Tibial artery (tissue), 4 donors: ENCODE results near the gene TIMP3.

ENCODE experiments used
- DNase-seq, 2 donors: peaks; one replicate each; pipeline ENCODE4 v3.0.0-alpha.2; 2019
- H3K27ac ChIP-seq, 2 donors: fragments of 200-600 bp; sonication (generic) in 1 of 2; 1 replicate in 1 of 2; 2 replicates in 1 of 2; pipeline ENCODE4 v1.5.1; 2018 to 2019; ENCODE audit warnings: mild to moderate bottlenecking in 1 of 2
- H3K27me3 ChIP-seq, 2 donors: fragments of 200-600 bp; sonication (generic) in 1 of 2; one replicate each; pipeline versions ENCODE4 v1.5.1 to v1.6.0; 2016 to 2019
- H3K36me3 ChIP-seq, 3 donors: fragments of 200-600 bp; sonication (generic) in 2 of 3; one replicate each; pipeline ENCODE4 v1.5.1; 2016 to 2019; ENCODE audit warnings: mild to moderate bottlenecking in 2 of 3
- H3K4me1 ChIP-seq, 4 donors: fragments of 200-600 bp; sonication (generic) in 2 of 4; 1 replicate in 3 of 4; 2 replicates in 1 of 4; pipeline ENCODE4 v1.5.1; 2016 to 2019
- H3K4me3 ChIP-seq, 2 donors: fragments of 200-600 bp; sonication (generic) in 1 of 2; 1 replicate in 1 of 2; 2 replicates in 1 of 2; pipeline ENCODE4 v1.5.1; 2018 to 2019; ENCODE audit warnings: mild to moderate bottlenecking in 2 of 2
- H3K9me3 ChIP-seq, 3 donors: fragments of 200-600 bp; sonication (generic) in 1 of 3; one replicate each; pipeline ENCODE4 v1.5.1; 2016 to 2019
- intact Hi-C: fragments of 100-400 bp; cut with DNase I; formaldehyde crosslinking; loops from one replicate; pipeline ENCODE4 v1.15.0; 2023; ENCODE audit warnings: low total_unique reads
- TF ChIP-seq, protein P1 (sequence below), 2 experiments: fragments of 200-600 bp in 1 of 2; fragments of 450-650 bp in 1 of 2; IDR thresholded peaks; one replicate each; pipeline ENCODE4 v1.5.1; 2017 to 2019; ENCODE audit warnings: antibody characterized with exemption in 2 of 2, mild to moderate bottlenecking in 1 of 2, moderate library complexity in 1 of 2

TIMP3 gene

DNA sequence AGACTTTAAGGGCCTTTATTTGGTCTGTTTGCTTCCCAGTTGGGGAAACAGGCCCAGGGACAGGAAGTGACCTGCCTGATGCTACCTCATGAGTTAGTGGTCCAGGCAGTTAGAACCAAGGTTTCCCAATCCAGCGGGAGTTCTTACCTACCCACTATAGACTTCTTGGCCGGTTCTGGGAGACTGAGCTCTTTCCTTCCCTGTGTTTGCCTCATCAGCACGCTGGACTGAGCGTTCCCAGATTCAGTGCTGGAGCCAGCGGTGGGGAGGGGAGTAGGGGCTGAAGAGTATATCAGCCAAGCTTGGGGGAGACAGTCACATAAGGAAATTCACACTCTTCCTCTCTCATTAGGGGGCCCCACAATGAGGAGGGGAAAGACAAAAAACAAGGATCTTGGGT, 27.1 kb downstream of the TIMP3 start:
- peak in 1 of 2 donors; percentile 64 for DNase-seq
- intact Hi-C loops, result no loop called here
- Histone ChIP-seq H3K36me3 (peaks cover 3 to 26% (median 18%) of the 10 kb centered on the region in 3 donors), H3K4me3 (no peak overlapping the region), H3K9me3 (no peaks in the 10 kb centered on the region), H3K4me1 (peaks cover 0 to 84% (median 45%) of the 10 kb centered on the region in 4 donors), H3K27ac (peak overlapping the region; percentile 19 to 47), H3K27me3 (no peaks in the 10 kb centered on the region)
- TF ChIP-seq, protein P1, sequence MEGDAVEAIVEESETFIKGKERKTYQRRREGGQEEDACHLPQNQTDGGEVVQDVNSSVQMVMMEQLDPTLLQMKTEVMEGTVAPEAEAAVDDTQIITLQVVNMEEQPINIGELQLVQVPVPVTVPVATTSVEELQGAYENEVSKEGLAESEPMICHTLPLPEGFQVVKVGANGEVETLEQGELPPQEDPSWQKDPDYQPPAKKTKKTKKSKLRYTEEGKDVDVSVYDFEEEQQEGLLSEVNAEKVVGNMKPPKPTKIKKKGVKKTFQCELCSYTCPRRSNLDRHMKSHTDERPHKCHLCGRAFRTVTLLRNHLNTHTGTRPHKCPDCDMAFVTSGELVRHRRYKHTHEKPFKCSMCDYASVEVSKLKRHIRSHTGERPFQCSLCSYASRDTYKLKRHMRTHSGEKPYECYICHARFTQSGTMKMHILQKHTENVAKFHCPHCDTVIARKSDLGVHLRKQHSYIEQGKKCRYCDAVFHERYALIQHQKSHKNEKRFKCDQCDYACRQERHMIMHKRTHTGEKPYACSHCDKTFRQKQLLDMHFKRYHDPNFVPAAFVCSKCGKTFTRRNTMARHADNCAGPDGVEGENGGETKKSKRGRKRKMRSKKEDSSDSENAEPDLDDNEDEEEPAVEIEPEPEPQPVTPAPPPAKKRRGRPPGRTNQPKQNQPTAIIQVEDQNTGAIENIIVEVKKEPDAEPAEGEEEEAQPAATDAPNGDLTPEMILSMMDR (IDR thresholded peaks at IDR 0.05), result no peak

DNA sequence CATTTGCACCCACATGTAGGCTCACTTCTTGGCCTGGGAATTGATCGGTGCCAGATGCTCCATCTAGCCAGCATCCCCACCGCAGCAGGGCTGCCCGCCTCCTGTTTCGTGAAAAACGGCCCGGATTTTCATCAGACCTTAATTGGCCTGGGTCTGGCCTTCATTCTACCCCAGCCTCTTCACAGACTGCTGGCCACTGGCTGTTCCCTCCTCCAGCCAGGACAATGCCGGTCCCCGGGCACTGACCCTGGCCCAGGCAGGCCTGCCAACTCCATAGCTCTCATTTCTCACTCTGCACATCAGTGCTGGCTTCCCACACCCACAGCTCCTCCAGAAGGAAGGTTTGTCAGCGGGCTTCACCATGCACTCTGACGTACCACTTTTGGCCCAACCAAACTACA, 27.9 kb downstream of the TIMP3 start:
- peak in 1 of 2 donors; percentile 60 for DNase-seq
- H3K27ac ChIP-seq, result peak overlapping the region in 1 of 2 donors; percentile 22
- H3K9me3 ChIP-seq, result no peaks in the 10 kb centered on the region
- H3K36me3 ChIP-seq, result peaks cover 9 to 33% (median 26%) of the 10 kb centered on the region in 3 donors
- H3K4me1 ChIP-seq, result peaks cover 0 to 80% (median 44%) of the 10 kb centered on the region in 4 donors
- intact Hi-C loops, result no loop called here
- TF ChIP-seq, protein P1 (IDR thresholded peaks at IDR 0.05), result no peak
- no peak overlapping the region for H3K4me3 ChIP-seq
- no peaks in the 10 kb centered on the region for H3K27me3 ChIP-seq

DNA sequence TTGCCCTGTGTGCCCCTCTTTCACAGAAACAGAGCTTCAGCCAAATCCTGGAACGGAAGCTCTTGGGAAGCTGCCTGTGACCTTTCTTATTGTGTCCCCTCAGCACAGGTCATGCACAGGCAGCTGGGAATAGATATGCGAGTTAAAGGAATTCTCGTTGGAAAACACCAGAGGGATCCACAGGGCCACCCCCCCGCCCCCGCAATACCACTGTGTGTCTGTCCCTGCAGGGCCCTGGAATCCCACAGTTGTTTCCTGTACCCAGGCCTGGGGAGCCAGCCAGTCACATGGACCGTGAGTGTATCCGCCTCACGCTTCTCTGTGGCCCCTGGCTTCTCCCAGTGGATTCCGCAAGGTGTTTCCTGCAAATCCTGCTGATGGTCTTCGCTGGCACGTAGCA, 29.0 kb downstream of the TIMP3 start:
- H3K27ac ChIP-seq, result peak overlapping the region in 1 of 2 donors; percentile 29

DNA sequence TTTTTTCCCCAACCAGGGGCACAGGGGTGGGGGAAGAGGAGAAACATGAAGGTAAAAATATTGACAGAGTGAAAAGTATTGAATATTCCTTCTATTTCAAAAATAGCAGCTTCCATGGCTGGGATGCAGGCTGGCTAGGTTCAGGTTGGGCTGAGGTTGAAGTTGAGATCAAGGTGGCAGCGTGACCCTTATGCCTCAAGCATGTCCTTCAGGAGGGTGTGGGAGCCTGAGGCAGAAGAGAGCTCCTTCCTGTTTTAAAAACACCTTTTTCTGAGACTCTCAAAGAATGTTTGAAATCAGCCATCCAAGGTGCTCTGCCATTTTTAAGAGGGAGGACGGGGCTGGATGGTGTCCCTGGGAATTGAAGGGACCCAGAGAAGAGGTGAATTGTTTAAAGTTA, 29.5 kb downstream of the TIMP3 start:
- H3K27me3 ChIP-seq, result no peaks in the 10 kb centered on the region
- TF ChIP-seq, protein P1 (IDR thresholded peaks at IDR 0.05), result no peak
- peak overlapping the region; percentile 28 to 29 for H3K27ac ChIP-seq
- H3K9me3 ChIP-seq, result no peaks in the 10 kb centered on the region
- H3K4me3 ChIP-seq, result no peak overlapping the region
- H3K36me3 ChIP-seq, result peaks cover 9 to 39% (median 31%) of the 10 kb centered on the region in 3 donors
- peak in 1 of 2 donors; percentile 19 for DNase-seq
- peaks cover 0 to 80% (median 42%) of the 10 kb centered on the region in 4 donors for H3K4me1 ChIP-seq
- intact Hi-C loops, result no loop called here

More for the DNA sequence above, 29.0 kb downstream of the TIMP3 start:
- TF ChIP-seq, protein P1 (IDR thresholded peaks at IDR 0.05), result no peak
- Histone ChIP-seq H3K27me3 (no peaks in the 10 kb centered on the region), H3K9me3 (no peaks in the 10 kb centered on the region), H3K4me1 (peaks cover 0 to 79% (median 43%) of the 10 kb centered on the region in 4 donors), H3K36me3 (peaks cover 9 to 39% (median 31%) of the 10 kb centered on the region in 3 donors), H3K4me3 (no peak overlapping the region)
- intact Hi-C loops, result no loop called here
- DNase-seq, result peak in 1 of 2 donors; percentile 66

GRCh38 chr22:32831584-32831983, 30.1 kb downstream of the TIMP3 start:
- Histone ChIP-seq H3K27ac (peak overlapping the region; percentile 28 to 29), H3K4me1 (peaks cover 2 to 80% (median 45%) of the 10 kb centered on the region in 4 donors), H3K36me3 (peaks cover 9 to 39% (median 31%) of the 10 kb centered on the region in 3 donors), H3K27me3 (no peaks in the 10 kb centered on the region), H3K9me3 (no peaks in the 10 kb centered on the region), H3K4me3 (no peak overlapping the region)
- intact Hi-C loops, result no loop called here
- TF ChIP-seq, protein P1 (IDR thresholded peaks at IDR 0.05), result no peak
- peak in 1 of 2 donors; percentile 17 for DNase-seq
